GM12865 (cell line): ENCODE measurements around the gene HELZ.

Experiments
- DNase-seq: peaks from one replicate; pipeline ENCODE4 v3.0.0; 2010; ENCODE audit warnings: low read depth
- H3K4me3 ChIP-seq: 2 replicates; pipeline ENCODE4 v1.5.1; 2011; ENCODE audit warnings: mild to moderate bottlenecking, low read depth, low read length, control low read depth
- TF ChIP-seq, protein P1 (sequence below): IDR thresholded peaks from 2 replicates; pipeline ENCODE4 v1.5.1; 2011; ENCODE audit warnings: low read length, control low read depth, low read depth, inconsistent platforms; ENCODE audit not compliant: insufficient read depth; ENCODE audit errors: missing control alignments

HELZ gene

DNA sequence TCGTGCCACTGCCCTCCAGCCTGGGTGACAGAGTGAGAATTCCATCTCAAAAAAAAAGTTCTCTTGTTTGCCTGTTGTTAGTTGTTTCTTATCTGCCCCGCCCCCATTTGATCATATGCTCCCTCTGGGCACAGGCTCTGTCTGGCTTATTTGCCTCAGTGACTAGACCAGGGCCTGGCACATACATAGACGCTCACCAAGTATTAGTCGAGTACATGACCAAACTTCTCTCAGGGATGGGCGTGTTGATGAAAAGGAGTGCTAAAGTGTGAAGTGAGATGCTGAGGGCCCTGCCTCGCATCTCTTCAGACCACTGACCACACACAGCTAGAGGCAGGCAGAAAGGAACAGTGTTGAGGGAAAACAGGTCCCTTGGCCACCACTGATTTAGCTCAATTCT, 3.3 kb upstream of the HELZ start:
- no peak overlapping the region for H3K4me3 ChIP-seq
- DNase-seq, result no peak
- TF ChIP-seq, protein P1, sequence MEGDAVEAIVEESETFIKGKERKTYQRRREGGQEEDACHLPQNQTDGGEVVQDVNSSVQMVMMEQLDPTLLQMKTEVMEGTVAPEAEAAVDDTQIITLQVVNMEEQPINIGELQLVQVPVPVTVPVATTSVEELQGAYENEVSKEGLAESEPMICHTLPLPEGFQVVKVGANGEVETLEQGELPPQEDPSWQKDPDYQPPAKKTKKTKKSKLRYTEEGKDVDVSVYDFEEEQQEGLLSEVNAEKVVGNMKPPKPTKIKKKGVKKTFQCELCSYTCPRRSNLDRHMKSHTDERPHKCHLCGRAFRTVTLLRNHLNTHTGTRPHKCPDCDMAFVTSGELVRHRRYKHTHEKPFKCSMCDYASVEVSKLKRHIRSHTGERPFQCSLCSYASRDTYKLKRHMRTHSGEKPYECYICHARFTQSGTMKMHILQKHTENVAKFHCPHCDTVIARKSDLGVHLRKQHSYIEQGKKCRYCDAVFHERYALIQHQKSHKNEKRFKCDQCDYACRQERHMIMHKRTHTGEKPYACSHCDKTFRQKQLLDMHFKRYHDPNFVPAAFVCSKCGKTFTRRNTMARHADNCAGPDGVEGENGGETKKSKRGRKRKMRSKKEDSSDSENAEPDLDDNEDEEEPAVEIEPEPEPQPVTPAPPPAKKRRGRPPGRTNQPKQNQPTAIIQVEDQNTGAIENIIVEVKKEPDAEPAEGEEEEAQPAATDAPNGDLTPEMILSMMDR, result no peak

DNA sequence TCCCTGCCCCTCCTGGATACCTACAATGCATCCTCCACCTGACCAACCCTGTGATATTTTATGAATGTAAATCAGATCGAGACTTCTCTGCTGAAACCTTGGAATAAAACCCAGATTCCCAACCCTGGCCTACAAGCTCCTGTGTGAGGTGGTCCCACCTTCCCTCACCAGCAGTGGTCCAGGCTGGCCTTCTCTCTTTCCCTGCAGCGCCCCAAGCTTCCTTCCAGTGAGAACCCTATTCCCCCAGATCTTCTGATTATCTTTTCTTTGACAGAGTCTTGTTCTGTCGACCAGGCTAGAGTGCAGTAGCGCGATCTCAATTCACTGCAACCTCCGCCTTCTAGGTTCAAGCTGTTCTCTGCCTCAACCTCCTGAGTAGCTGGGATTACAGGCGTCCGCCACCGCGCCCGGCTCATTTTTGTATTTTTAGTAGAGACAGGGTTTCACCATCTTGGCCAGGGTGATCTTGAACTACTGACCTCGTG, 2.5 kb upstream of the HELZ start:
- H3K4me3 ChIP-seq, result no peak overlapping the region
- DNase-seq, result no peak
- TF ChIP-seq, protein P1, result no peak

DNA sequence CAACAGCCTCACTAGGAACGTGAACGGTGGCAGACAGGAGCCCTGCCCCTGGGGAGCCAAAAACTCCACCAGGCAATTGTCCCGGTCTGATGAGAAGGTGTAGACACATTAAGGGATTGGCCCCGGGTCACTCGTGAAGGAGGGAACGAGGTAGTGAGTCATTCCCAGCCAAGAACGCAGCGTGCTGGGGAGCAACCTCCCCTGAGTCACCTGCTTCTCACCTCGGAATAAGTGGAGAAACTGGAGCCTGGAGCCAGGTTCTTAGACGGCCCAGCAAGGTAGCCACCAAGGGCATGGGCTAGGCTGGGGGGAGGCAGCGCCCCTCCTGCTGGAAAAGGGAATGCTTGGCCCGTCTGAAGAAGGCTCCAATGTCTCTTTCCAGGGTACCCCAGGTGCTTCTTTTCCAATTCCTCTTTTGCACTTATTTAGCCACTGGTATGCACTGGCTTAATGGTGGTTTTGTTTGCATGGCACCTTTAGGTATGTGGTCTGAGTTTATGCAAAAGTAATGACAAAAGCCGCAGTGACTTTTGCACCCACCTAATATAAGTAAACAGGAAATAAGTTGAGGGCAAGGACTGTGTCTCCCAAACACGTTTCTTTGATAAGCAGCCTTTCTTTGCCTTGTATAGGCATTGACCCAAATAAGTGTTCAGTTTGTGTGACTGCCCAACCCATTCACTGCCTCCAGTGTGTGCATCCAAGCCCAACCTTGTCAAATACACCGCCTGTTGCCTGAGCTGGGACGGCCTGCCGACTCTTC, 1.8 kb upstream of the HELZ start:
- peak overlapping the region; percentile 96; the same call in 1 of the 2 replicates for H3K4me3 ChIP-seq
- TF ChIP-seq, protein P1, result no peak
- DNase-seq, result peak; percentile 90

DNA sequence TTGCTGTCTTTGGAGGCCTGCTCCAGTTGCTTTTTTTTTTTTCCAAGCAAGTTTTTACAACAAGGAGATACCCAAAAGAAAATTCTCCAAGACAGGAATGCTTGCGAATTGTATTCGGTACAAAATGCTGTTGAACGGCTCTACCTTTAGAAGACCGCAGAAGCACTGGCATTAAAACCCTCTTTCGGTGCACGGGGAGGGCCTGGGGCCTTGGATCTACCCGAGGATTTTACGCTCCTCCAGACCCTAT, 1.3 kb upstream of the HELZ start:
- no peak for DNase-seq
- H3K4me3 ChIP-seq, result peak overlapping the region; percentile 96
- TF ChIP-seq, protein P1, result no peak

DNA sequence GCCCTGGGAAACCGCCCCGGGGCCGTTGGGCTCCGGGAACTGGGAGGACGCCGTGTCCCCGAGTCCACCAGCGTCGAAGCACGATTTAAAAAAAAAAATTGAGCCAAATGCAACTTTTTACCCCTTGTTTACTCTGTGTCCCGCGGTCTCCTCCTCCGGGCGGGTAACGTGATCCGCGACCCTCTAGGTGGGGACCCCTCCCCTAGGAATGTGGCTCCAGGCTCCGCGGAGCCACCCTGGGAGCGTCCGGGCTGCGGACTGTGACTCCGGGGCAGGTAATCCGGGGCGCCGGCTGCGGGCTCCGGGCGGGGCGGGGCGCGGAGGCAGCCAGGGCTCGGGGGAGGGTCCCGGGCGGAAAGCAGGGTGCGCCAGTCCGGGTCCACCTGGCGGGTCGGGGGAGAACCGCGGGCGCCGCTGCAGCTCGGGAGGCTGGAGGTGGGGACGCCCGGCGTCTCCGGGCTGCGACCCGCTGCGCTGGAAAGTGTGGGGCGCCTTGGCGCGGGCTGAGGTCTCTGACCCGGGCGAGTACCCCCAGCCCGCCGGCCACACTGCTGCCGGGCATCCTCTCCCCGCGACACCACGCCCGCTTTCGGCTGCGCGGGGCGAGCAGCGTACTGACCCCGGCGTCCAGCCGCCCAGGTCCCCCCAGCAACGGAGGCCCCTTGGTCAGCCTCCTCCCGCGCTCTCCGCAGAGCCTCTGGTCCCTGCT, 852 bp upstream of the HELZ start:
- H3K4me3 ChIP-seq, result peak overlapping the region; percentile 96
- TF ChIP-seq, protein P1, result no peak
- DNase-seq, result peak; percentile 26

DNA sequence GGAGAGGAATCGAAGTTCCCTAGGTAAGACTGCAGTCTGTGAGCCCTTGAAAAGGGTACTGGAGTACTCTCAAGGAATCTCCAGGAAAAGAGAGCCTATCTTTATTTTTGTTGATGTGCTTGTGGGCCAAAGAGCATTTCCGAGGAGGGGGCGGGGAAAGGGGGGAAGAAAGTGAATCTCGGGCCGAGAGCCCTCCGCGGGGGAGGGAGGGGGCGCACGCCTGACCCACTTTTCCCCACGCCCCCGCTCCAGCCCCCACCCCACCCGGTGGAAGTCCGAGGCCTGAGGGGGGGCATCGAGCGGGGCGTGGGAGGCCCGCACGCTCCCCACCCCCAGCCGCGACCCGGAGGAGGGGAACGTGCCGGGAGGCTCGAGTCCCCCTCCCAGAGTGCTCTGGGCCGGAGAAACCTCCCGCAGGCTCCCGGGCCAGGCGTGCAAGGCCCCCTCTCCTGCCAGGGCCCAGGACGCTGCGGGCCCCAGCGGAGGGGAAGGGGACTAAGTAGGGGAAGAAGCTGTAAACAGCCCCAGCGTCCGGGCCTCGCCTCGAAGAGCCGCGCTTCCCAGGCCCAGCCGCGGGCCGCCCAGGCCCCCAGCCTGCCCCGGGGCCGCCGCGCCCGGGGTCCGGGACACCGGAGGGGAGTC, 444 bp downstream of the HELZ start:
- peak overlapping the region; percentile 96 for H3K4me3 ChIP-seq
- TF ChIP-seq, protein P1, result no peak
- no peak for DNase-seq
